ENCODE results near the gene ANKRD11.
"Not testable (repeated sequence)": the region's sequence is repeated elsewhere in the genome, so short reads cannot be mapped to it uniquely, and the experiment has no call there.

The ANKRD11 gene

DNA sequence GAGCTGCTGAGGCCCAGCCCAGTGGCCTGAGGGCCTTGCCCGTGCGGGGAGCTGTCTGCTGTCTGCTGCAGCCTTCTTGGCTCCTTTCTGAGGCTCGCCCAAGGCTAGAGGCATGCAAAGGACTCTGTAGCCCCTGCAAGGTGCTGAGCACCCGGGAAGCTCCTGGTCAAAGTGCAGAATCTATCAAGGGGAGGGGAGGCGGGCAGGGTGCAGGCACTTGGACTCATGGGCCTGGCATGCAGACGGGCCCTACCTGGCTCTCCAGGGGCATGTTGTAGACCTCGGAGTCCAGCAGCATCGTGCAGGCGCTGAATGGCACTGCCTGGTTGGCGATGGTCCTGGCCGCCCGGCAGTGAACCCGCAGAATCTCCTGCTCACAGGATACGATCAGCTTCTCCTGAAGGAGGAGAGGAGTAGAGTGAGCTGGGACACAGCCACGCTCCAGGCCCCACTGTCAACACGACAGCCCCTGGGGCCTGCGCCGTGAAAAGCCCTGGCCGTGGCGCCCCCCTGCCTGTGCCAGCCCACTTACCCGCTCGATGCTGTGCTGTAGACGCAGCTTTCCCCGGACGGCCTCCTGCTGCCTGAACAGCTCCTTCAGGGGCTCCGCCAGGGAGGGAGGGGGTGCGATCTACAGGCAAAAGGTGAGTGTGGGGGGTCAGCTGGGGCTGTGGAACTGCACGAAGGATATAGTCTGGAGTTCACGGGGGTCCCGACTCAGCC lies 215.6 kb downstream of the ANKRD11 start:
- no peak for DNase-seq

DNA sequence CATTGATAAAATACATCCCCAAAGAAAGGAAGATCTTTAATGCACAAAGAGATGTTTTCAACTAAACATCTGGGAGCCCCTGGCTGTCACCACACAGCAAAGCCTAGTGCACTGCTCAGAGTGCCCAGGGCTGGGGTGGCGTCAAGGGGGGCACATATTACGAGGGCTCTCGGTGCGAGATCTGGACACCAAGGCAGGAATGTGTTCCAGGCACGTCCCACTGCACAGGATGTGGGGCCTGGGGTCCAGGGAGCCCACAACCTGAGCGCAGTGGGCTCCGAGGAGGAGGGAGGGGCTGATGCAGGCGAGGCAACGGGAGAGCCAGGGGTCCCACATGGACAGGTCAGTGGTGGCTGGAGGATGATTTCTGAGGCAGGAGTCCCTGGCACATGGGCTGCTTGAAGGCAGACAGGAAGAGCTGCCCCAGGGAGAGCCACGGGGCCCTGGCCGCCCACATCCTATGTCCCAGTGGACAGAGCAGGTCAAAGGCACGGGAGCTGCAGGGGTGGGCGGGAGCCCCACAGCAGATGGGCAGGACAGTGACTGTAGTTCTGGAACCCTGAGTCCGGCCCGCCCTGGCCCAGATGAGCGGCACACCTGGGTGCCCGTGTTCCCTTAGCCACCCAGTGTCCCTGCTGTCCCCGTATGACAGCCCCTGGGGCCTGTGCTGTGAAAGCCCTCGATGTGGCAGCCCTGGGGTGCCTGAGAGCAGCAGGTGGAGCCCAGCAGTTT lies 216.5 kb downstream of the ANKRD11 start:
- DNase-seq = no peak

DNA sequence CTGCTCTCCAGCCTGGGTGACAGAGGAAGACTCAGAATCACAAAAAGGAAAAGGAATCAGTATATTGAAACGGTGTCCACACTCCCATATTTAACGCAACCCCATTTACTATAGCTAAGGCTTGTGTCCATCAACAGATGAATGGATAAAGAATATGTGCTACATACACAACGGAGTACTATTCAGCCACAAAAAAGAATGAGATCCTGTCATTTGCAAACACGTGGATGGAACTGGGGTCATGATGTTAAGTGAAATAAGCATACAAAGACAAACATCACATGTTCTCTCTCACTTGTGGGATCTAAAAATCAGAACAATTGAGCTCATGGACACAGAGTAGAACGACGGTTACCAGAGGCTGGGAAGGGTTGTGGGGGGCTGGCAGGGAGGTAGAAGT lies 217.7 kb downstream of the ANKRD11 start:
- DNase-seq = no peak

DNA sequence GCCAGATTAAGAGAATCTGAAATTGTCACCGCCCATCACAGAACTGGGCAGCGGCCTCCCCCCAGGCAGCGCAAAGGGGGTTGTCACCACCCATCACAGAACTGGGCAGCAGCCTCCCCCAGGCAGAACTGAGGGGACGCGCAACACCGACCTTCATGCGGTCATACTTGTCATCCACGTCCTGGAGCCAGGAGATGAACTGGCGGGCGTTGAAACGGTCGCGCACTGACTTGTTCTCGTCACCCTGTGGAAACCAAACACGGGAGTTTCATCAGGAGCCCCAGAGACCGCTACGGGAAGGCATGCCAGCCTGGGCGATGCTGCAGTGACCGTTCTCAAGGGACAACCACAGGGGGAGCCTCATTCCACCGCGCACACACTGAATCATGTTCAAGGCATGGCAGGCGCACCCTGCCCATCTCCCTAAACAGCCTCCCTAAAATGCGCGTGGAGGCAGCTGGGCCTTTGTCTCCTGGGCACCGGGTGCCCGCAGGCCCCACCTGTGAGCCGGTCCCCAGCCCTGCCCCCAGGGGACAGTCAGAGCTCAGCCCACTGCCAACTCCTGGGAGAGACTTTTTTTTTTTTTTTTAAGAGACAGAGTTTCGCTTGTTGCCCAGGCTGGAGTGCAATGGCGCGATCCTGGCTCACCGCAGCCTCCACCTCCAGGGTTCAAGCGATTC lies 219.6 kb downstream of the ANKRD11 start:
- DNase-seq = no peak

DNA sequence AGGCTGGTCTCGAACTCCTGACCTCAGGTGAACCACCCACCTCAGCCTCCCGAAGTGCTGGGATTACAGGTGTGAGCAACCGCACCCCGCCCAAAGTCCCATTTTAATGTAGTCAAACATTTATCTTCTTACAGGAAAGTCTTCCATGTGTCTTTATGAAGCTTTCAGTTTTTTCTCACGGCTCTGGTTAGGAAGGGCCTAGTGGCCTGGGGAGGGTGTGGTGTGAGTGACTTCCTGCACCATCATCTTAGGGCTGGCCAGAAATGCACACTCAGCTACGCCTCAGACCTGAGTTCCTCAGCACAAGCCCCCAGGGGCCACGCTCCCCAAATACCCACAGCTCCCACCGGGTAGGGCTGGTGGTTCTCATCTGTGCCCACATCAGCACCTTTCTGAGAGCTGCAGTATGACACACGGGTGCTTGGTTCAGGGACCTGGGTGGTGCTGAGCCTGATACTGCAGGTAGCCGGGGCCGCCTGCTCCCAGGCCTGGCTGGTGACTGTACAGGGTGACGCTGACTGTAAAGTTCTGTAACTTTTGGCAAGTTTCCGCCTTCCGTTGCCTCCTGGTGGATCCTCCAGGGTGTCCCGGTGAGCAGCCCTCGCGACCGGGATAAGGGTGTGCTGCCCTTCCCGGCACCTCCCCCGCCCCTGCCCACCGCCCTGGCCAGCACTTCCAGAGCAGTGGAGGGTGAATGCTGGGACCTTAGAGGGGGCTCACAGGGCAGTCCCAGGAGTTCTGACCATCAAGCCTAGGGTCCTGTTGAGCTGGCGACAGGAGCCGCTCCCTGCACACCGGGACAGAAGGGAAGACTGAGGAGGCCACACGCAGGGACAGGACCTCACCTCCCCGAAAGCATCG lies 220.3 kb downstream of the ANKRD11 start:
- DNase-seq = no peak

DNA sequence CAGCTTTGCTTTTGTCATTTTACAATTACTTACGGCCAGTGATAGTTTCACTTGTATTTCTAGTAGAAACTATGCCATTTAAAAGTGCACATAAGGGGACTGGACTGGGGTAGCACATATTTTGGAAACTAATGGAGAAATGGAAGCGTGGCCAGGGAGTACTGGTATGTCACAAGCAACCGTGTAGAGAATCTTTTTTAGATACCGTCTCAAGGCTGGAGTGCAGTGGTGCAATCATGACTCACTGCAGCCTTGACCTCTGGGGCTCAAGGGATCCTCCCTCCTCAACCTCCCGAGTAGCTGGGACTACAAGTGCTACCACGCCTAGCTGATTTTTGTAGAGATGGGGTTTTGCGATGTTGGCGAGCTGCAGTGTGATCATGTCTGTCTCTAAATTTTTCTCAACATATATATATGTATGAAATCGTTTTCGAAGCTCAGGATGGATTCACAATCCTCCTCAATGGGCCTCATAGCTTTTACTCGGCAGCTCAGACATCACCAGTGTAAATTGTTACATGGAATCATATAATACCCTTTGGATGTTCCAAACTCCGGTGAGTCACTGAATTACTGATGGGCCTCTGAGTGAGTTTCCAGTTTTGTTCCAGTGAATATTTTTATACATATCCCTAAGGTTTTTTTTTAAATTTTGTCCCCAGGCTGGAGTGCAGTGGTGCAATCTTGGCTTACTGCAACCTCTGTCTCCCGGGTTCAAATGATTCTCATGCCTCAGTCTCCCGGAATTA lies 221.2 kb downstream of the ANKRD11 start:
- DNase-seq = no peak

DNA sequence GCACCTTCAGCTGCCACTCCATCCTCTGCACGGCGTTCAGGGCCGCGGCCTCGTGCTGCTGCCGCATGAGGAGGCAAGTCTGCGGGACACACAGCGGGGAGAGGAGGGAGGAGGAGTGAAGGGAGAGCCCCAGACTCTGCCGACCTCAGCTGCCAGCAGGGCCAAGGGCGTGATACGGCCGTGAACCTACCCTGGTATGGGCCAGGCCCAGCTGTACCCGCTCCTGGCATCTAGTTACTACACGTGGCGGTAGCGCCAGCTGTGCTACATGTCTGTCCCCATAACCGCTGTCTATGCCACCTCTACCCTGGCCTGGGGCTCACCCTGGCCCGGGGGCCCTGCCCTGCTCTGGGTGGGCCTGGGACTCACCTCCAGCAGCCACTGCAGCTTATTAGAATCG lies 221.8 kb downstream of the ANKRD11 start:
- DNase-seq = no peak

DNA sequence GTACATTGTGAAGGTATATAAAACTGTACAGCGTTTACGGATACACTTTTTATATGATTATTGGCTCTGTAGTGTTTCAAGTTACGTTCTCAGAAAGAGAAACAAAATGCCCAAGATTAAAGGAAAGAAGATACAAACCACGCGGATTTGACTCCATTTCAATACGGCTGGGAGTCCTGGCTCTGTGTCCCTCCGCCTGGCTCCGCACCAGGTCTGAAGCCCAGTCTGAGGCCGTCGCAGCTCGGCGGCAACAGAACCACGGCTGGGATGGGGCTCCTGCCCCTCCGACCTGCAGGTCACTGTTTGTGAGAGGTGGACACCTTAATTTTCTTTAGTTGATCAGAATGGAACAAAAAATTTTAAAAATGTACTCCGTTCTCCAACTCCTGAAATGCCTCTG lies 222.6 kb downstream of the ANKRD11 start:
- DNase-seq = not testable (repeated sequence)

DNA sequence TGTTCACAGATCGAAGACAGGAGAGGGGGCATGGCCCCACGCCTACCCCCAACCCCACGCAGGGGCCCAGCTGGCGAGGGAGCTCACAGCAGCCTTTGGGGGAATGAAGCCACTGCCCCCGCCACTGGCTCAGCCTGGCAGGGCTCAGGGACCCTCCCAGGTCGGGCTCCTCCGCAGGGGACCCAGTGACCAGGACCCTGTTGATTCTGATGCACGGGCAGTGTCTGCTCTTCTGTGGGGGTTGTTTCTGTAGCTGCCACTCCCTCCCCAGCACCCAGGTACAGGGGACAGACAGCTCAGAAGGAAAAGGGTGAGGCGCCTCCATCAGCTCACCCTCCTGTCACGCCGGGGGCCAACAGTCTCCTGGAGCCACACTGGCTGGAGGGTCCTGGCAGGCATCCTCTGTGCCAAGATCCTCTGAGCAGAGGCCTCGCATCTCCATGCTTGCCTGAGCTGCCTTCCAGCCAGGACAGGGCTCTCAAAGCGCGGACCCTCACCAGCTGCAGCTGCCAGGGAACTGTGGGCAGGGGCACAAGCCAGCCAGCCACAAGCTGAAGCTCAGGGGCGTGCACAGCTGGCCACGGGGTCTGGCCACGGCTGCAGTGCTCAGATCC lies 223.7 kb downstream of the ANKRD11 start:
- DNase-seq = no peak

DNA sequence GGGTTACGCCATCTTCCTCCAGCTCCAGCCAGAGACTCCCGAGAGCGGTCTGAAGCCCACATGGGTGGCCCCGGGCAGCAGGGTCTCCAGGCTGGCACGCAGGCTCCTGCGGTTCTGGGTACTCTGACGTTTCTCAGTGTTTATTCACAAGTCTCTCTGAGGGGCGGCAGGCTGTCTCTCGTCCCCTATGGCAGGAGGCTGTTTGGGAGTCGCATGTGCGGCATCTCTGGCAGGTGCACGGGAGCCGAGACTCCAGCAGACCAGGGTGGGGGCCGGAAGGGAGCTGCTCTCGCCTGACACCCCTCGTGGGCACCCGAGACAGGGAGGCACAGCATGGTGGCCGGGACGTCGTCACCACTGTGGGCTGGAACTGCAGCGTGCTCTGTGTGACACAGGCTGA lies 224.7 kb downstream of the ANKRD11 start:
- no peak for DNase-seq

DNA sequence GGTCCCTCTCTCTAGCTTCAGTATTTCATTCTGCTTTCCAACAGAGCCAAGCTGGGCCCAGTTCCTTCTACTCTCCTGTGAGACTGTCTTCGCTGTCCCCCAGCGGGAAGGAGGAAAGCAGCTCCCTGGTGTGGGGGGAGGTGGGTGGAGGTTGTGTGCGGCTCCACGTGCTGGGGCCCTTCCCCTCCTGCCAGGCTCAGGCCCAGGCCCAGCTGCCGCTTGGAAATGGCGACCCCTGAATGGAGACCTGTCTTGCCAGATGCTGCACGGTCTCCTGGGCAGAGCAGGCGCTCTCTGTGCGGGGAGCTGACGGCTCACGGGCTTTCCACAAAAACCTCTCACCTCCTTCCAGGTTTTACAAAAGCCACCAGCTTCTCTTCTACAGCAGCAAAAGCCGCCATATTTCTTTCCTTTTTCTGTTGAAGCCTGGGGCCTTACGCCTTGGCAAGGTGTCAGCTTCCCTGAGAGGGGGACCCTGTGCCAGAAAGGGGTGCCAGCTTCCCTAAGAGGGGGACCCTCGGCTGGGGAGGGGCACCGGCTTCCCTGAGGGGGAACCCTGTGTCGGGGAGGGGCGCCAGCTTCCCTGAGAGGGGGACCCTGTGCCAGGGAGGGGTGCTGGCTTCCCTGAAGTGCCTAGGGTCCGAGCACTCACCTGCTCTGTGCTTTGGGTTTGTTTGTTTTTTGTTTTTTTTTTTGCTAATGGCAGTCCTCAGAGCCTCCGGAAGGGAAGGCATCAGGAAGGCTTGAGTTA lies 225.4 kb downstream of the ANKRD11 start:
- DNase-seq = no peak

DNA sequence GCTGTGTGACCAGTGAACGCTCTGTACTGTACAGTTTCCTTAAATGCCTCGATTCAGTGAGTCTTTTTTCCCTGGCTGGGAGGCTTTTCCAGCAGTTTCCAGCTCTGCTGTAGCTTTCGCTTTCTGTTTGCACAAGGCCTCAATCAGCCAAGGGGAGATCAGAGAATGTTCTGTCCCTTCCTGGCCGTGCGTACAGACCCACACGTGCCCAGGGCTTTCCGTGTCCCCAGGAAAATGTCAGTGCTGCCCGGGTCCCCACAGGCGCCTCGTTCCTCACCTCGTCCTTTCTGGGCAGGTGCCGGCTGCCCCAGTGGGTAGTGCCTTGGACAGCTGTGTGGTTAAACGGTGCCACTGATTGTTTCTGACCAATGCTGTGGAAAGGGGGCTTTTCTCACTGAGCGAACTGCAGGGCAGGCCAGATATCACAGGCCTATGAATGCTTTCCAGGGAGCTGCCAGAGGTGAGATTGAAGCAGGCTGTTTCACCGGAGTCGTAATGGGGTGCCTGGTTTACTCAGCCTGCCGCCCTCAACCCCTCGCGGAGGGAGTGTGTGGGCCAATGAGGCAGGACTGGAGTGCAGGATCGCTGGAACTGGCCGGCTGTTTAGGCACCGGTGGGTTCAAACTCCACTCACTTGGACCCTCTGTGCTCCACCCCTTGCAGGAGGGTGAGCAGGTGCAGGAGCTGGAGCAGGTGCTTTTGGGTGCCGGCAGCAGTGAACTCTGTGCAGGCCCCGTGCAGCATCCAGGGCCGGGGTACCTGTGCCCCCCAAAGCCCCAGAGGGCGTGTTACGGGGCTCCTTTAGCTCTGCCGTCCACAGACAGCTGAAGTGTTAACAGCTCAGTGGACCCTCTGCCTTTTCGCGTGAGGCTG lies 228.4 kb downstream of the ANKRD11 start:
- no peak for DNase-seq

DNA sequence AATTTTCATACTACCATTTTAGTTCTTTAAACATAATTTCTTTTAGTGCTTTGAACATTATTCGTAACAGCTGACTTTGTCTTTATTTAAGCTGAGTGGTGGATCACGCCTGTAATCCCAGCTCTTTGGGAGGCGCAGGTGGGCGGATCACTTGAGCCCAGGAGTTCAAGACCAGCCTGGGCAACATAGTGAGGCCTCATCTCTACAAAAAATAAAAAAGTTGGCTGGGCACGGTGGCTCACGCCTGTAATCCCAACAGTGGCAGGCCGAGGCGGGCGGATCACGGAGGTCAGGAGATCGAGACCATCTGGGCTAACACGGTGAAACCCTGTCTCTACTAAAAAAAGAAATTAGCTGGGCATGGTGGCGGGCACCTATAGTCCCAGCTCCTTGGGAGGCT lies 230.5 kb downstream of the ANKRD11 start:
- not testable (repeated sequence) for DNase-seq

DNA sequence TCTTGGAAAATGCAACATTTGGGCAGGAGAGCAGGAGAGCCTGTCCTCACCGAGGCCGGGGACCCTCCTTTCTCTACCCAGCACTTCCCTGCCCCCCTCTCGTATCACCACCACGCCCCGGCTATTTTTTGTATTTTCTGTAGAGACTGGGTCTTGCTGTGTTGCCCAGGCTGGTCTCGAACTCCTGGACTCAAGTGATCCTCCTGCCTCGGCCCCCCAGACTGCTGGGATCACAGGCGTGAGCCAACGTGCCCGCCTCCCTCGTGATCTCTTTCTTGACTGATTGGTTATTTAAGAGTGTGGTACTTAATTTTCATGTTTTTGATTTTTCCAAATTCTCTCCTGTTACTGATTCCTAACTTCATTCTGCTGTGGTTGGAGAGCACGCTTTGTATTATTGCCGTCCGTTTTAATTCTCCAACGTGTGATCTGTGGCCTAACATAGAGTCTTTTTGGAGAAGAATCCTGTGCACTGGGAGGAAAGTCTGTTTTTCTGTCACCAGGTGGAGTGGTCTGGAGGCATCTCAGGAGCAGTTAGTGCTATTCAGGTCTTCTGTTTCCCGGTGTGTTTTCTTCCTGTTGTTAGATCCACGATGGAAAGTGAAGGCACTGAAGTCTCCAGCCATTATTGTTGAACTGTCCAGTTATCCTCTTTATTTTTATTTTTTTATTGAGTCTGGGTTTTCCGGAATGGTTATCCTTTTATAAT lies 232.4 kb downstream of the ANKRD11 start:
- DNase-seq = no peak

DNA sequence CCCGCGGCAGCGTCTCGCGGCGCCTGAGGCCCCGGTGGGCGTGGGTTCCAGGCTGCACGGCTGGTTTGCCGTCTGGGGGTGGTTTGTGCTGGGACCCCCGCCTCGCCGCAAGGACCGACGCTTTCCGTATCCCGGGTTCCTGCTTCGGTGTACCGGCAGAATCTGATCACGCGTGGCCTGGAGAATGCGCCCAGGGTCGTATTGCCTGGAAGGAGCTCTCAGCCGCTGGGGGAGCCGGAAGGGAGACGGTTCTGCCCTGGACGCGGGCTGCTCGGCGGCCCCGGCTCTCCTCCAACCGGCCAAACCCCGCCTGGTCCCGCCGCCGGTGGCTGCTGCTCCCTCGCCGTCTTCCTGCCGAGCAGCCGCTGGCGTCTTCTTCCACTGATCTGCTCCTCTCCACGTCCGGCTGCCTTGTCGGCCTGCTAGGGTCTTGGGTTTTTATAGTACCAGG lies 233.1 kb downstream of the ANKRD11 start:
- DNase-seq = no peak

DNA sequence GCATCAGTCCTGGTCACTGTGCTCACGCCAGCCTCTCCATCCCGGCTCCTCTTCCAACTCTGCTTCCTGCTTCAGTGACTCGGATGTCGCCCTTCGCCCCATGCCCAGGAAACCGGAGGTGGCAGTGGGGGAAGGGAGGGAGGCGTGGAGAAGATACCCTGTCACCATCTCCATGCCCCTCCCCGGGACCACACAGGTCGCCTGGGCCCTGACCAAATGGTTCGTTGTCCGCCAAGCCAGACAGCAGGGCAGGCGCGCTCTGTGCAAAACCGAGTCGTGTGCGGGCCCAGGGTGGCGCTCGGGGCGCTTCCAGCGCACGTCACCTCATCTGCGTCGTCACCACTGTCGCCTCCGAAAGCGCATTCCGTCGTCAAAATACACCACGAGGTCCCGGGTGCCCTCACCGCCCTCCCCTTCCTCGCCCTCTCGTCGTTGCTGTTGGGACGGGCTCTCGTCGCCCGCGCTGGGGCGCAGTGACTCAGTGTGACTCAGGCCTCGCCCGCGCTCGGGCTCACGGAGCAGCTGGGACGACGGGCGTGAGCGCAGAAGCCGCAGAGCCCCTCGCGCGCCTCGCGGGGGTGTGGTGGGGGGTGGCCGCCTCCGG lies 233.6 kb downstream of the ANKRD11 start:
- no peak for DNase-seq

DNA sequence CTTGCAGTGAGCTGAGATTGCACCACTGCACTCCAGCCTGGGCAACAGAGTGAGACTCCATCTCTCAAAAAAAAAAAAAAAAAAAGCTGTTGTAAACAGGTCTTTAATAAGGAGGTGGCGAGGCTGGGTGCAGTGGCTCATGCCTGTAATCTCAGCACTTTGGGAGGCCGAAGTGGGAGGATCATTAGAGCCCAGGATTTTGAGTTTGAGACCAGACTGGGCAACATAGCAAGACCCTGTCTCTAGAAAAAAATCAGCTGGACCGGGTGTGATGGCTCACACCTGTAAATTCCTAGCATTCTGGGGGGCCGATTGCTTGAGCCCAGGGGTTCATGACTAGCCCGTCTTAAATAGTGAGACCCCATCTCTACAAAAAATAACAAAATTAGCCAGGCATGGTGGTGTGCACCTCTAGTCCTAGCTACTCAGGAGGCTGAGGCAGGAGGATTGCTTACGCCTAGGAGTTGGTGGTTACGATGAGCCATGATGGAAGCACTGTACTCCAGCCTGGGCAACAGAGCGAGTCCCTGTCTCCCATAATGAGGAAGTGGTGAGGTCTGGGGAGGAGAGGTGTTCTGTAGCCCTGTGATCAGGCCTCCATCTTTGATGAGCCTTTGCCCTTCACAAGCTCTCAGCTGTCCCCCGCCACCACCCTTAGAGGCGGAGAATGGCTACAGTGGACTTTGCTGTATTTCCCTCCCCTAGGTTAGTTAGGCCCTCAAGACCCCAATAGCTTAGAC lies 236.6 kb downstream of the ANKRD11 start:
- DNase-seq = no peak

Data from SIG-M5 (cell line).